Left hindlimb (tissue), 1 donor: ENCODE data around the gene EHBP1L1.

Experiments
- DNase-seq: peaks from one replicate; pipeline ENCODE4 v3.0.0-alpha.2; 2018

EHBP1L1 gene

DNA sequence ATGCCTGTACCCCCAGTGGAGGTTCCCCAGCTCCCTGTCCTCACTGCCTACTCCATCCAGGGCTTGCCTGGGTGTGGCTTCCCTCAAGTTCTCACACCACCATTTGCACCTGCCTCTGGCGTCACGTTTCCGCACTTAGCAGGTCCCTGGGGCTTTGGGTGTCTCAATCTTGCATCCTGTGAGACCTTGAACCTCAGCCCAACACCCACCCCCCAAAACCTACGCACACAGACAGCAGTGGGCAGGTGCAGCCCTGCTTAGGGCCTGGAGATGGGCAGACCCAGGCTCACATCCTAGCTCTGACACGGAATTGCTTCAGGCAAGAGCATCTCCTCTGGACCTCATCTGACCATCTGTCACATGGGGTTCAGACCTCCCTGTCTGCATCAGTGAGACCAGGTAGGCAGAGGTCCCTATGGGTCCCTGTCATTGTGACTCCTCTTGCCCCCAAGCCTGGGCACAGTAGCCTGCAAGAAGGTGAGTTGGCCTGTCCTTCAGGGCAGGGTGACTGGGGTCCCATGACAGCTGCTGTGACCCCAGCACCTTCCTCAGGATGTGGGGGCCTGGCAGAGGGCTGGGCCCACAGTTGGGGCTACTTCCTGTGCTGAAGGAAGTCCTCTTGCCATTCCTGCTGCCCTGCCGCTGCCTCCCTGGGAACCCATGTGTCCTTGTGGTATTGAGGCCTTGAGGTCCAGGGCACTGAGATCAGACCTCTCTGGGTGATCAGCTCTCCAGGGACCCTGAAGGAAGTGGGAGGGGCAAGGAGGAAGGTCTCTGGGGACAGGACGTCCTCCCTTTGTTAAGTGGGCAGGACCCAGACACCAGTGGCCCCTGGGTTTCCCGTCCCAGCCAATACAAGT, 64.0 kb downstream of the EHBP1L1 start:
- DNase-seq, result no peak

DNA sequence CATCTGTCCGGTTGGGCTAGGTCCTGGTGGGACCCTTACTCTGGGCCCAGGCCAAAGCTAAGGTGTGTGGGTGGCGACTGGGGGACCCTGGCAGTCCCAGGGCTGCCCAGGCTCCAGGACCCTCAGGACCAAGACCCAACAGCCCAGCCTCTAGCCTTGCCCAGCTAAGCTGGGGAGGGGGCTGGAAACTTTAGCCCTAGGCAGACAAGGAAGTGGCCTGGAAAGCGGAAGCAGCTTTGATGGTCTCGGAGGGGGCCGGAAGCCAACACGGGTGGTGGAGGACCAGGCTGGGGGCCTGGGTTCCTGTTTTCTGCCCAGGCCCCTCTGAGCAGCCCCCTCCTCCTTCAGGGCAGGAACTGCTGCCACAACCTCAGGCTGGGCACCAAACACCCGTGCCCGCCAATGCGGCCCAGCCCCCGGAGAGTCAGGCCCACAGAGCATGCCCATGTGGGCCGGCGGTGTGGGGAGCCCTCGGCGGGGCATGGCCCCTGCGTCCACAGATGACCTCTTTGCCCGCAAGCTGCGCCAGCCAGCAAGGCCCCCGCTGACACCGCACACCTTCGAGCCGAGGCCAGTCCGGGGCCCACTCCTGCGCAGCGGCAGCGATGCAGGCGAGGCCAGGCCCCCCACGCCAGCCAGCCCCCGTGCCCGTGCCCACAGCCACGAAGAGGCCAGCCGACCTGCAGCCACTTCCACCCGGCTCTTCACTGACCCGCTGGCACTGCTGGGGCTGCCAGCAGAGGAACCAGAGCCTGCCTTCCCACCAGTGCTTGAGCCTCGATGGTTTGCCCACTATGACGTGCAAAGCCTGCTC, 64.8 kb downstream of the EHBP1L1 start:
- no peak for DNase-seq

DNA sequence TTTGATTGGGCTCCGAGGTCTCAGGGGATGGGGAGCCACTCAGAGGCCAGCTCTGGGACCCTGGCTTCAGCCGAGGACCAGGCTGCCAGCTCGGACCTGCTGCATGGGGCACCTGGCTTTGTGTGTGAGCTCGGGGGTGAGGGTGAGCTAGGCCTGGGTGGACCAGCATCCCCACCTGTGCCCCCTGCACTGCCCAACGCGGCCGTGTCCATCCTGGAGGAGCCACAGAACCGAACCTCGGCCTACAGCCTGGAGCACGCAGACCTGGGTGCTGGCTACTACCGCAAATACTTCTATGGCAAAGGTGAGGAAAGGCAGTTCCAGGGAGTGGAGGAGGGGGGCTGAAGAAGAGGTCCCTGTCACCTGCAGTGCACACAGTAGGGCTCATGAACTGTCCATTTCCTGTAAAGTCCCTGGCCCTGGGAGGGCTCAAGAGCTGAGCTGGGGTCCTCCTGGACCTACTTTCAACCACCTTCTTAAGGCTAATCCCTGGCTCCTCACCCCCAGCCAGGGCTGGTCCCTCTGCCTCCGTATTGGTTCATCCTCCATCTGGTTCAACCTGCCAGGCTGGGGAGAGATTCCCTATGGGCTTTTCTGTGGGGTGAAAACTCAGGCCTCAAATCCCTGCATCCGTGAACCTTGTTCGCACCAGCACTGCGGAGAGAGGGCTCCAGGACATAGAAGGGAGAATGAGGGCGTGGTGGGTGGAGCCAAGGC, 65.6 kb downstream of the EHBP1L1 start:
- no peak for DNase-seq
